GM12878 (cell line): ENCODE data around the gene DDIT3. TPM values are rescaled to one million over a fixed set of nuclear protein-coding genes. Genes with fewer than 3 reads are reported as not detected.
A peak's percentile ranks its signal among the peaks of the same experiment; 100 is the strongest.

ENCODE experiments used
- BACH1 ChIP-seq: fragments of 450-650 bp; IDR thresholded peaks from 2 replicates; pipeline ENCODE4 v1.6.1; 2017; ENCODE audit warnings: mild to moderate bottlenecking, borderline replicate concordance
- CTCF ChIP-seq, 3 experiments: IDR thresholded peaks in 2 of 3; conservative IDR thresholded peaks in 1 of 3; 2 replicates each; pipeline ENCODE4 v1.5.1; 2011; ENCODE audit warnings: low read depth in 3 of 3, low read length in 3 of 3, mild to moderate bottlenecking in 3 of 3, control low read depth in 2 of 3, moderate library complexity in 2 of 3, inconsistent platforms in 1 of 3, mixed read lengths in 1 of 3; ENCODE audit not compliant: control insufficient read depth in 2 of 3, insufficient read depth in 1 of 3; ENCODE audit errors: extremely low read depth in 1 of 3
- HCFC1 ChIP-seq: fragments of 150-350 bp; IDR thresholded peaks from 2 replicates; pipeline ENCODE4 v1.6.1; 2014; ENCODE audit warnings: low read length
- IRF5 ChIP-seq: fragments of 450-650 bp; IDR thresholded peaks from 2 replicates; pipeline ENCODE4 v1.6.1; 2017; ENCODE audit warnings: borderline replicate concordance
- PKNOX1 ChIP-seq: fragments of 450-650 bp; IDR thresholded peaks from 2 replicates; pipeline ENCODE4 v1.6.1; 2016; ENCODE audit warnings: mild to moderate bottlenecking
- POU2F2 ChIP-seq: IDR thresholded peaks from 3 replicates; pipeline ENCODE4 v1.6.1; 2011; ENCODE audit warnings: low read depth, mild to moderate bottlenecking, low read length, borderline replicate concordance
- YY1 ChIP-seq: IDR thresholded peaks from 2 replicates; pipeline ENCODE4 v1.6.1; 2011; ENCODE audit warnings: low read depth, mild to moderate bottlenecking, low read length
- polyA plus RNA-seq, 11 experiments: library from polyadenylated mRNA; depleted of rRNA in 4 of 11; unstranded in 6 of 11; stranded (reverse) in 5 of 11; fragments of >200 nt; fragmentation: Nextera tagmentation in 4 of 11; fragmentation: Illumina TruSeq in 1 of 11; extraction: Ambion mirVana in 4 of 11; extraction: Trizol in 1 of 11; gene quantifications; 1 replicate in 1 of 11; 2 replicates in 10 of 11; pipeline versions ENCODE4 v1.2.1 to v1.2.3, GENCODE V29; 2011 to 2016; ENCODE audit warnings: inconsistent platforms in 2 of 11, missing spikeins in 2 of 11, low read depth in 1 of 11
- total RNA-seq, 4 experiments: library from RNA; depleted of rRNA in 3 of 4; stranded (reverse); fragments of >200 nt in 3 of 4; fragmentation: Illumina TruSeq in 1 of 4; extraction: Trizol in 1 of 4; gene quantifications; 2 replicates each; pipeline versions ENCODE4 v1.2.1 to v1.2.3, GENCODE V29; 2013 to 2021

Gene DDIT3
- total and polyA plus RNA-seq, 10 of the 15 experiments (the other 5 are each of a cell fraction or from before 2014, with no cell fraction given), result 9.2 to 28.9 (median 15.5) TPM

- TF ChIP-seq CTCF (IDR thresholded peaks at IDR 0.05 in 2 of 3, conservative IDR thresholded peaks at IDR 0.05 in 1 of 3; ENCODE audit: control insufficient read depth in 2 of 3, extremely low read depth in 1 of 3, insufficient read depth in 1 of 3, low read depth in 3 of 3, low read length in 3 of 3), result peak; percentile 15 to 31 (median 30); a peak in 4 of 6 replicates
- TF ChIP-seq PKNOX1, result peak; percentile 68; the same call in 1 of the 2 replicates
- TF ChIP-seq YY1, result no peak; the same call in 1 of the 2 replicates
- TF ChIP-seq BACH1, result no peak
- no peak for TF ChIP-seq HCFC1
- TF ChIP-seq IRF5, result peak; percentile 90
- 0 out of 3 replicates have a peak, but pooled peaks have one; percentile 33 for TF ChIP-seq POU2F2
These were observed 26.3 kb upstream of the DDIT3 start, which contains the start of gene DCTN2 (continued) for GRCh38 chr12:57546438-57547287.
